Lower leg skin (tissue), 4 donors: ENCODE measurements around the gene CWC27. TPM values are rescaled to one million over a fixed set of nuclear protein-coding genes. Genes with fewer than 3 reads are reported as not detected.

ENCODE experiments used
- DNase-seq, 2 donors: peaks; one replicate each; pipeline ENCODE4 v3.0.0-alpha.2; 2019; ENCODE audit warnings: low spot score in 2 of 2
- H3K4me3 ChIP-seq: fragments of 200-600 bp; sonication (generic); 2 replicates; pipeline ENCODE4 v1.5.1; 2017; ENCODE audit warnings: mild to moderate bottlenecking, low read depth; ENCODE audit not compliant: poor library complexity, severe bottlenecking
- POLR2A ChIP-seq, 2 donors: fragments of 450-650 bp; IDR thresholded peaks; one replicate each; pipeline ENCODE4 v1.6.1; 2016 to 2017; ENCODE audit warnings: antibody characterized with exemption in 2 of 2, mild to moderate bottlenecking in 1 of 2, moderate library complexity in 1 of 2
- WGBS, 2 donors: methylation state at CpG; one replicate each; pipeline ENCODE4 v1.1.5; 2018; 5-methylcytosine and 5-hydroxymethylcytosine counted together
- intact Hi-C: fragments of 100-400 bp; cut with DNase I; formaldehyde crosslinking; loops from one replicate; pipeline ENCODE4 v1.15.0; 2023; ENCODE audit warnings: low total_unique reads
- total RNA-seq, 4 donors: library from RNA; depleted of rRNA; stranded (reverse); fragments of >200 nt; gene quantifications; one replicate each; pipeline ENCODE4 v1.1.0, GENCODE V29; 2016
- TF ChIP-seq, protein P1 (sequence below), 3 donors: fragments of 450-650 bp; IDR thresholded peaks; one replicate each; pipeline ENCODE4 v1.5.1; 2016; ENCODE audit warnings: antibody characterized with exemption in 3 of 3, mild to moderate bottlenecking in 3 of 3, moderate library complexity in 2 of 3

The CWC27 gene
- total RNA-seq, 4 donors from 2014 or later, result 10.3 to 17.8 (median 13.7) TPM

DNA sequence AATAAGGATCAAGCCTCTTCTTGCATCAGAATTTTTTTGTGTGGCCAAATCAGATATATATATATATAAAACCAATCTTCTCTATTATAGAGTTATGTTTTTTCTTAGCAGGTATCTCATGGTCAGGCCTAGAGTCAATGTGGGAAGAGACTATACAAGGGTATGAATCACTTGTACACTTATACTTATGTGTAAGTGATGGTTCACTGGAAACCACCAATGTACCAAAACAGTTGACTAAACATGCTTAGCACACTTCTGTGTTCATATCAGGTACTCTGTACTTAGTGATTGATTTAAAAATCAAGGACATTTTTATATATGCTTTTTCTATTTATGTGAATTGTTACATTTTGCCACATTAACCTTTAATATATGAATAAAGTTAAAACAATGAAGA lies 92.6 kb downstream of the CWC27 start:
- H3K4me3 ChIP-seq, result no peak overlapping the region
- intact Hi-C loops, result no loop called here
- TF ChIP-seq, protein P1, sequence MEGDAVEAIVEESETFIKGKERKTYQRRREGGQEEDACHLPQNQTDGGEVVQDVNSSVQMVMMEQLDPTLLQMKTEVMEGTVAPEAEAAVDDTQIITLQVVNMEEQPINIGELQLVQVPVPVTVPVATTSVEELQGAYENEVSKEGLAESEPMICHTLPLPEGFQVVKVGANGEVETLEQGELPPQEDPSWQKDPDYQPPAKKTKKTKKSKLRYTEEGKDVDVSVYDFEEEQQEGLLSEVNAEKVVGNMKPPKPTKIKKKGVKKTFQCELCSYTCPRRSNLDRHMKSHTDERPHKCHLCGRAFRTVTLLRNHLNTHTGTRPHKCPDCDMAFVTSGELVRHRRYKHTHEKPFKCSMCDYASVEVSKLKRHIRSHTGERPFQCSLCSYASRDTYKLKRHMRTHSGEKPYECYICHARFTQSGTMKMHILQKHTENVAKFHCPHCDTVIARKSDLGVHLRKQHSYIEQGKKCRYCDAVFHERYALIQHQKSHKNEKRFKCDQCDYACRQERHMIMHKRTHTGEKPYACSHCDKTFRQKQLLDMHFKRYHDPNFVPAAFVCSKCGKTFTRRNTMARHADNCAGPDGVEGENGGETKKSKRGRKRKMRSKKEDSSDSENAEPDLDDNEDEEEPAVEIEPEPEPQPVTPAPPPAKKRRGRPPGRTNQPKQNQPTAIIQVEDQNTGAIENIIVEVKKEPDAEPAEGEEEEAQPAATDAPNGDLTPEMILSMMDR (IDR thresholded peaks at IDR 0.05), result no peak
- TF ChIP-seq POLR2A (IDR thresholded peaks at IDR 0.05), result no peak
- no peak for DNase-seq

DNA sequence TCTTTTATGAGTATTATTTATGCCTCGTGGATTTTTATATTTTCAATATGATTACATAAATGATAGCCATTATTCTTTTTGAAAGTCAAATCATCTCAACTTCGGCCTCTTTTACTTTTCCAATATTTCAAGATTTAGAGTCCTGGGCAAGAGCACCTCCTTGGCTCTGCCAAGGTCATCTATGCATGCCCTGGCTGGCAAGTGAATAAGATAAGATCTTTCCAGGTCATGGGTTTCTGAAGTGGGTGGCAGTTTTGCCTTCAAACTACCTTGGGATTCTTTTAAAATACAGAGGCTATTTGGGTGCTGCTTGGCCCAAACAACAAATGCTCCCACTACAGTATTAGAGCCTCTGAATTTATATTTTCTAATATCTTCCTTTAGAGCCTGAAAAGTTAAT lies 95.4 kb downstream of the CWC27 start:
- intact Hi-C loops, result no loop called here
- TF ChIP-seq, protein P1 (IDR thresholded peaks at IDR 0.05), result no peak
- TF ChIP-seq POLR2A (IDR thresholded peaks at IDR 0.05), result no peak
- 90 to 94% methylated on average over 2 of the region's 2 CpGs for WGBS, 2 donors
- DNase-seq, result no peak
- H3K4me3 ChIP-seq, result no peak overlapping the region

DNA sequence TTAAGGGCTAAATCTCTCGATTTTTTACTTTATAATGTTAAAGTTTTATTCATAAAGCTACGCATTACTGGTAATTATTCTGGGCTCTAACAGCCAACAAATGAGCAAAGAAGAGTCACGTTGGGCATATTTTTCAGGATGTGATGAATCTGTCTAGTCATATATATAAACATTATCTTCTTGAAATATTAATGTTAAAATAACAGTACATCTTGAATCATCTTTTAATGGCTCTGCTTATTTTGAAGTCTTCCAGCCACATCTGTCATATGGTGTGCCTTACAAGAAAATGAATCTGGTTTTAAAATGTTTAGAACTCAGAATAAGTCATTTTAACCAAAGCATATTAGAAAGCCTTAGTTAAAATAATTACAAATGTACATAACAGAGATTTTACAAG lies 96.9 kb downstream of the CWC27 start:
- DNase-seq, result no peak
- H3K4me3 ChIP-seq, result no peak overlapping the region
- 93 to 94% methylated on average over 3 of the region's 3 CpGs for WGBS, 2 donors
- intact Hi-C loops, result no loop called here
- TF ChIP-seq, protein P1 (IDR thresholded peaks at IDR 0.05), result no peak

DNA sequence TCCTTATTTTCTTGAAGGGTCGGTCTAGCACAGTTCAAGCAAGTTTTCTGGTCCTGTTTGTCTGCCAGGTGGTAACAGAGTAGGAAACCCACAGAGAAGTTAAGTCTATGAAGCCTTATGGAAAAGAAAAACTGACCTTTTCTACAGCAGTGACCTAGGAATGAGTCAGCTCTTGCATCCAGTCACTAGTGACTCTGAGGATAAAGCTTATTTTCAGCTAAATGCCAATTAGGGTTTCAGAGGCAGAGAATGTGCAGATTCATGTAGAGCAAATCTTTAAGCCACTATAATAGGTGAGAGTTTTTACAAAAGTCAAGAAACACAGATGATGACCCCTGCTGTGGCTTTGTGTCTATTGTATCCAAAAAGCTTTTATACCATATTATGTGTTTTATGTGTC lies 100.7 kb downstream of the CWC27 start:
- H3K4me3 ChIP-seq, result no peak overlapping the region
- intact Hi-C loops, result no loop called here
- no peak for DNase-seq
- 64 to 83% methylated on average over 1 of the region's 1 CpG for WGBS, 2 donors
- TF ChIP-seq, protein P1 (IDR thresholded peaks at IDR 0.05), result no peak
- TF ChIP-seq POLR2A (IDR thresholded peaks at IDR 0.05), result no peak

DNA sequence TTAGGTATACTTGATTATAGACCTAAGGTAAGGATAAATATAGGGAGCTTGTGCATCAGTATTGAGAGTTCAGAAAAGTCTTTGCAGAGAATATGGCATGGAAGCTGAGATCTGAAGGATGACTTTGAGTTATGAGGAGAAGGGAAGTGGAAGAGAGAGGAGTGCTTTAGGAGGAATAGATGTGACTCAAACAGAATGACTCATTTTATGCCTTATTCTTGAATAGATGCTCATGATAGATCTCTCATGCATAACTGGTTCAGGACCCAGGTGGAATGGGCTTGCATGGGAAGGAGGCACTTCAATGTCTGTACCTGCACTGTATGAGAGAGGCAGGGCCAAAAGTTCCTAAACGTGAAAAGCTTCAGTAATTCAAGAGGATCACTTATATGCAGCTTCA lies 103.3 kb downstream of the CWC27 start:
- H3K4me3 ChIP-seq, result no peak overlapping the region
- intact Hi-C loops, result no loop called here
- TF ChIP-seq, protein P1 (IDR thresholded peaks at IDR 0.05), result no peak
- TF ChIP-seq POLR2A (IDR thresholded peaks at IDR 0.05), result no peak
- no peak for DNase-seq
- WGBS, 2 donors, result 83 to 86% methylated on average over 1 of the region's 1 CpG

DNA sequence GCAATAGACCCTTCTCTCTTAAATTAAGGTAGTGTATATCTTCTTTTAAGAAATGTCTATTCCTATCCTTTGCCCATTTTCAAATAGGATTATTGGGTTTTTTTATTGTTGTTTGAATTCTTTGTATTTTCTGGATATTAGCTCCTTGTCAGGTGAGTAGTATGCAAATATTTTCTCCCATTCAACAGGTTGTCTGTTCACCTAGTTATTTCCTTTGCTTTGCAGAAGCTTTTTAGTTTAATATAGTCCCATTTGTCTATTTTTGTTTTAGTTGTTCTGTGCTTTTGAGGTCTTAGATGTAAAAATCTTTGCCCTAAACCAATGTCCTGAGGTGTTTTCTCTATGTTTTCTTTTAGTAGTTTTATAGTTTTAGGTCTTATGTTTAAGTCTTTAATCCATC lies 104.7 kb downstream of the CWC27 start:
- no peak overlapping the region for H3K4me3 ChIP-seq
- DNase-seq, result no peak
- intact Hi-C loops, result no loop called here
- no peak for TF ChIP-seq POLR2A (IDR thresholded peaks at IDR 0.05)
- TF ChIP-seq, protein P1 (IDR thresholded peaks at IDR 0.05), result no peak
